Adrenal gland (tissue), 12 donors: ENCODE measurements around the gene OAS2. TPM values are rescaled to one million over a fixed set of nuclear protein-coding genes. Genes with fewer than 3 reads are reported as not detected.

Experiments
- DNase-seq, 7 donors: peaks; one replicate each; pipeline ENCODE4 v3.0.0-alpha.2; 2019 to 2020
- H3K27ac ChIP-seq, 5 donors: fragments of 200-600 bp; sonication (generic) in 4 of 5; 1 replicate in 3 of 5; 2 replicates in 2 of 5; pipeline versions ENCODE4 v1.5.1 to v1.8.0; 2016 to 2020; ENCODE audit warnings: mild to moderate bottlenecking in 1 of 5
- H3K27me3 ChIP-seq: fragments of 200-600 bp; 2 replicates; pipeline ENCODE4 v1.8.0; 2021
- H3K36me3 ChIP-seq, 2 donors: fragments of 200-600 bp; replicated peaks in 1 of 2; 1 replicate in 1 of 2; 2 replicates in 1 of 2; pipeline versions ENCODE4 v1.5.1 to v1.8.0; 2018 to 2022
- H3K4me1 ChIP-seq, 2 donors: fragments of 200-600 bp; replicated peaks in 1 of 2; 1 replicate in 1 of 2; 2 replicates in 1 of 2; pipeline versions ENCODE4 v1.5.1 to v1.8.0; 2018 to 2021
- H3K4me3 ChIP-seq, 4 donors: fragments of 200-600 bp; sonication (generic) in 3 of 4; one replicate each; pipeline ENCODE4 v1.5.1; 2016 to 2018
- H3K9me3 ChIP-seq, 3 donors: fragments of 200-600 bp; sonication (generic) in 1 of 3; replicated peaks in 1 of 3; 1 replicate in 2 of 3; 2 replicates in 1 of 3; pipeline versions ENCODE4 v1.5.1 to v1.8.0; 2016 to 2021
- CTCF ChIP-seq, 6 experiments: fragments of 450-650 bp in 4 of 6; fragments of 200-600 bp in 2 of 6; sonication (generic) in 1 of 6; IDR thresholded peaks; 1 replicate in 5 of 6; 2 replicates in 1 of 6; pipeline versions ENCODE4 v1.5.1 to v1.8.0; 2016 to 2021; ENCODE audit warnings: antibody characterized with exemption in 6 of 6, mild to moderate bottlenecking in 2 of 6, moderate library complexity in 1 of 6
- POLR2A ChIP-seq, 2 donors: fragments of 450-650 bp; IDR thresholded peaks; one replicate each; pipeline ENCODE4 v1.6.1; 2017; ENCODE audit warnings: antibody characterized with exemption in 2 of 2, mild to moderate bottlenecking in 2 of 2, moderate library complexity in 1 of 2
- WGBS, 4 donors: extraction: QIAGEN DNeasy Blood & Tissue Kit in 2 of 4; methylation state at CpG; one replicate each; pipeline versions ENCODE4 v1.1.5 to v1.1.7; 2013 to 2017; 5-methylcytosine and 5-hydroxymethylcytosine counted together
- intact Hi-C, 2 donors: fragments of 100-400 bp; cut with DNase I; formaldehyde crosslinking; loops; one replicate each; pipeline versions ENCODE4 v1.14.1 to v1.15.0; 2022 to 2023
- polyA plus RNA-seq, 3 donors: library from polyadenylated mRNA; stranded (reverse); fragments of 200-250 nt in 2 of 3; fragments of 350-450 nt in 1 of 3; fragmentation: Illumina TruSeq in 1 of 3; extraction: RNeasy Lipid Tissue Mini Kit (QIAGEN cat#74804) in 1 of 3; gene quantifications; one replicate each; pipeline ENCODE4 v1.2.3, GENCODE V29; 2013 to 2014
- total RNA-seq, 9 donors: library from RNA; depleted of rRNA in 4 of 9; stranded (reverse); fragments of >200 nt in 4 of 9; fragments of 120-200 nt in 1 of 9; fragmentation: NEBNext Ultra II Directional in 1 of 9; extraction: Animal tissue kit (Norgen Biotek cat#: 25700) in 1 of 9; gene quantifications; one replicate each; pipeline versions ENCODE4 v1.1.0 to v1.2.4, GENCODE V29; 2013 to 2023
- donor health status: healthy with polysubstance abuse.
- donor health status: Bipolar disorder and iron deficiency.
- donor health status: DM: yes; HTN: yes; CAD: no.
- donor health status: DM: no; HTN: no; CAD: no.
- donor health status: DM: no; HTN: no; CAD: no.
- donor health status: DM: yes; HTN: yes; CAD: no.

OAS2 gene
- total and polyA plus RNA-seq, 12 donors = 2.5 to 30.4 (median 8.5) TPM

GRCh38 chr12:113049976-113050742 lies 71.8 kb downstream of the OAS2 start:
- DNase-seq = peak in 1 of 7 donors; percentile 15
- Histone ChIP-seq H3K36me3 (no peaks in the 10 kb centered on the region), H3K27ac (no peak overlapping the region), H3K4me1 (no peaks in the 10 kb centered on the region), H3K4me3 (no peak overlapping the region), H3K27me3 (no peaks in the 10 kb centered on the region), H3K9me3 (no peaks in the 10 kb centered on the region)
- TF ChIP-seq POLR2A (IDR thresholded peaks at IDR 0.05) (no peak), CTCF (IDR thresholded peaks at IDR 0.05) (peak in 1 of 6 experiments; percentile 12)
- 64 to 69% (median 66%) methylated on average over 11 of the region's 11 CpGs for WGBS, 4 donors
- intact Hi-C loops = loop anchor here (2.0 to 10.0 kb wide), 6 partner anchors 47 to 385 kb away; no protein-coding TSS in a partner anchor

- WGBS, 4 donors = 84 to 94% (median 89%) methylated on average over 7 of the region's 7 CpGs
- H3K4me3 ChIP-seq = no peak overlapping the region
- DNase-seq = no peak
- H3K4me1 ChIP-seq = no peaks in the 10 kb centered on the region
- no peak overlapping the region for H3K27ac ChIP-seq
- no peaks in the 10 kb centered on the region for H3K36me3 ChIP-seq
- TF ChIP-seq CTCF (IDR thresholded peaks at IDR 0.05) (no peak), POLR2A (IDR thresholded peaks at IDR 0.05) (no peak)
- intact Hi-C loops = loop anchor here (5.0 to 10.0 kb wide), 3 partner anchors 102 to 384 kb away; no protein-coding TSS in a partner anchor
- H3K27me3 ChIP-seq = no peaks in the 10 kb centered on the region
- no peaks in the 10 kb centered on the region for H3K9me3 ChIP-seq
These were observed 72.5 kb downstream of the OAS2 start for GRCh38 chr12:113050795-113051194.

- intact Hi-C loops = loop anchor here (5.0 to 10.0 kb wide), 3 partner anchors 101 to 383 kb away; no protein-coding TSS in a partner anchor
- H3K27ac ChIP-seq = no peak overlapping the region
- no peaks in the 10 kb centered on the region for H3K36me3 ChIP-seq
- H3K9me3 ChIP-seq = no peaks in the 10 kb centered on the region
- H3K4me3 ChIP-seq = no peak overlapping the region
- H3K4me1 ChIP-seq = peaks cover 2% of the 10 kb centered on the region in 2 donors
- TF ChIP-seq POLR2A (IDR thresholded peaks at IDR 0.05) (no peak), CTCF (IDR thresholded peaks at IDR 0.05) (no peak)
- no peak for DNase-seq
- 84 to 91% (median 89%) methylated on average over 4 of the region's 4 CpGs for WGBS, 4 donors
- H3K27me3 ChIP-seq = peaks cover under 1% of the 10 kb centered on the region
These were observed 73.4 kb downstream of the OAS2 start for GRCh38 chr12:113051759-113052158.

- Histone ChIP-seq H3K27ac (no peak overlapping the region), H3K9me3 (no peaks in the 10 kb centered on the region), H3K27me3 (peaks cover 6% of the 10 kb centered on the region), H3K4me3 (no peak overlapping the region), H3K4me1 (peaks cover 7 to 8% of the 10 kb centered on the region in 2 donors), H3K36me3 (no peaks in the 10 kb centered on the region)
- WGBS, 4 donors = 60 to 77% (median 70%) methylated on average over 4 of the region's 4 CpGs
- DNase-seq = no peak
- intact Hi-C loops = loop anchor here (5.0 to 10.0 kb wide), 3 partner anchors 100 to 382 kb away; no protein-coding TSS in a partner anchor
- no peak for TF ChIP-seq POLR2A (IDR thresholded peaks at IDR 0.05)
- TF ChIP-seq CTCF (IDR thresholded peaks at IDR 0.05) = no peak
These were observed 74.0 kb downstream of the OAS2 start for GRCh38 chr12:113052326-113052725.
